GM12878 (cell line): Measurements from ENCODE around the gene ADAMTSL1. TPM values are rescaled to one million over a fixed set of nuclear protein-coding genes. Genes with fewer than 3 reads are reported as not detected.

ENCODE experiments used
- ATAC-seq: fragments of 200-7000 bp; cut with Tn5 transposase; 3 replicates; pipeline ENCODE4 v1.9.1; 2020; ENCODE audit warnings: mild to moderate bottlenecking, moderate library complexity
- BruUV-seq: library from RNA; stranded (reverse); fragments of 400-500 nt; replicated peaks from 2 replicates; lab custom pipeline; 2021; lab: Mats Ljungman, UMichigan
- CTCF ChIA-PET: fragments of 300-600 bp; sonication (Branson Sonifier 250); formaldehyde crosslinking; extraction: SDS; loops from one replicate; lab custom pipeline; 2021; ENCODE audit warnings: inconsistent platforms; lab: Yijun Ruan, JAX
- POLR2A ChIA-PET: fragments of 350-600 bp; formaldehyde crosslinking; extraction: SDS; loops from one replicate; lab custom pipeline; 2021; ENCODE audit warnings: inconsistent platforms; lab: Charles Lee
- RAD21 ChIA-PET: fragments of 300-600 bp; sonication (Branson Sonifier 250); formaldehyde crosslinking; loops from one replicate; lab custom pipeline; 2023; ENCODE audit warnings: antibody characterized with exemption; ENCODE audit not compliant: unreplicated experiment; lab: Charles Lee
- SMC1A ChIA-PET: fragments of 300-600 bp; sonication (Branson Sonifier 250); formaldehyde crosslinking; loops from one replicate; lab custom pipeline; 2023; ENCODE audit not compliant: unreplicated experiment, uncharacterized antibody; lab: Charles Lee
- DNase-seq: peaks from one replicate; pipeline ENCODE4 v3.0.0-alpha.2; 2011; ENCODE audit warnings: low read depth, low spot score
- FAIRE-seq: peaks from 3 replicates; lab custom pipeline; 2011; peaks lifted over from hg19 to GRCh38; lab: Jason Lieb, UNC
- H2AFZ ChIP-seq: 2 replicates; pipeline ENCODE4 v1.6.0; 2011; ENCODE audit warnings: low read depth, low read length, control low read depth; ENCODE audit not compliant: control insufficient read depth
- H3K27ac ChIP-seq: 2 replicates; pipeline ENCODE4 v1.5.1; 2011; ENCODE audit warnings: control low read depth; ENCODE audit not compliant: control insufficient read depth, insufficient read depth
- H3K27me3 ChIP-seq, 2 experiments: replicated peaks in 1 of 2; 2 replicates each; pipeline versions ENCODE4 v1.6.0 to v1.6.1; 2011; ENCODE audit warnings: low read length in 1 of 2; ENCODE audit not compliant: control insufficient read depth in 2 of 2, insufficient read depth in 2 of 2
- H3K36me3 ChIP-seq, 2 experiments: 2 replicates each; pipeline ENCODE4 v1.5.1; 2011; ENCODE audit warnings: low read length in 1 of 2; ENCODE audit not compliant: control insufficient read depth in 2 of 2, insufficient read depth in 2 of 2
- H3K4me1 ChIP-seq: 2 replicates; pipeline ENCODE4 v1.6.1; 2011; ENCODE audit warnings: mild to moderate bottlenecking, low read length, moderate library complexity, mixed read lengths; ENCODE audit not compliant: control insufficient read depth, insufficient read depth
- H3K4me2 ChIP-seq: 2 replicates; pipeline ENCODE4 v1.6.0; 2011; ENCODE audit warnings: control low read depth; ENCODE audit not compliant: control insufficient read depth, insufficient read depth
- H3K4me3 ChIP-seq: fragments of 200-600 bp; sonication (generic); 2 replicates; pipeline ENCODE4 v1.5.1; 2016
- H3K79me2 ChIP-seq: 2 replicates; pipeline ENCODE4 v1.6.0; 2011; ENCODE audit warnings: low read length; ENCODE audit not compliant: control insufficient read depth, insufficient read depth
- H3K9ac ChIP-seq: 2 replicates; pipeline ENCODE4 v1.8.0; 2011; ENCODE audit warnings: low read length, control low read depth, mixed read lengths; ENCODE audit not compliant: control insufficient read depth, insufficient read depth
- H3K9me3 ChIP-seq: replicated peaks from 3 replicates; pipeline ENCODE4 v1.5.1; 2011; ENCODE audit warnings: mild to moderate bottlenecking, low read length; ENCODE audit not compliant: control insufficient read depth, insufficient read depth
- H4K20me1 ChIP-seq: 2 replicates; pipeline ENCODE4 v1.6.0; 2011; ENCODE audit not compliant: control insufficient read depth, insufficient read depth
- BRCA1 ChIP-seq: IDR thresholded peaks from 2 replicates; pipeline ENCODE4 v1.6.1; 2011; ENCODE audit warnings: low read depth, low read length, improper control_type of control experiment
- E2F4 ChIP-seq: IDR thresholded peaks from 2 replicates; pipeline ENCODE4 v1.6.1; 2012; ENCODE audit warnings: low read depth, low read length, improper control_type of control experiment
- EED ChIP-seq: sonication (generic); IDR thresholded peaks from 2 replicates; pipeline ENCODE4 v1.6.1; 2016; ENCODE audit warnings: antibody characterized with exemption, low read depth
- EZH2 ChIP-seq: IDR thresholded peaks from 2 replicates; pipeline ENCODE4 v1.6.1; 2012; ENCODE audit warnings: low read depth, mild to moderate bottlenecking, control low read depth, inconsistent platforms, low read length, borderline replicate concordance; ENCODE audit not compliant: control insufficient read depth
- IKZF2 ChIP-seq, 2 experiments: fragments of 450-650 bp; IDR thresholded peaks; 2 replicates each; pipeline ENCODE4 v1.6.1; 2017; ENCODE audit warnings: mild to moderate bottlenecking in 2 of 2, moderate library complexity in 2 of 2
- MEF2A ChIP-seq: IDR thresholded peaks from 2 replicates; pipeline ENCODE4 v1.6.1; 2011; ENCODE audit warnings: low read depth, mild to moderate bottlenecking, low read length, moderate library complexity; ENCODE audit not compliant: insufficient read depth
- MTA3 ChIP-seq: IDR thresholded peaks from 2 replicates; pipeline ENCODE4 v1.6.1; 2012; ENCODE audit warnings: low read length, inconsistent platforms, borderline replicate concordance
- NFIC ChIP-seq: IDR thresholded peaks from 2 replicates; pipeline ENCODE4 v1.6.1; 2012; ENCODE audit warnings: low read depth, mild to moderate bottlenecking, inconsistent platforms, low read length, moderate library complexity
- NFXL1 ChIP-seq: fragments of 450-650 bp; IDR thresholded peaks from 2 replicates; pipeline ENCODE4 v1.6.1; 2017; ENCODE audit warnings: antibody characterized with exemption, mild to moderate bottlenecking, borderline replicate concordance
- SKIL ChIP-seq: fragments of 450-650 bp; IDR thresholded peaks from 2 replicates; pipeline ENCODE4 v1.6.1; 2017; ENCODE audit warnings: mild to moderate bottlenecking, low read depth, inconsistent platforms; ENCODE audit not compliant: poor library complexity, severe bottlenecking
- SMAD1 ChIP-seq: fragments of 450-650 bp; IDR thresholded peaks from 2 replicates; pipeline ENCODE4 v1.6.1; 2018; ENCODE audit warnings: mild to moderate bottlenecking, low read depth; ENCODE audit not compliant: partially characterized antibody
- SUZ12 ChIP-seq: fragments of 200-600 bp; sonication (generic); IDR thresholded peaks from one replicate; pipeline ENCODE4 v1.6.1; 2018; ENCODE audit warnings: antibody characterized with exemption, mild to moderate bottlenecking; ENCODE audit not compliant: unreplicated experiment
- TCF3 ChIP-seq: IDR thresholded peaks from 2 replicates; pipeline ENCODE4 v1.6.1; 2012; ENCODE audit warnings: low read depth, mild to moderate bottlenecking, low read length, borderline replicate concordance; ENCODE audit not compliant: insufficient read depth
- YY1 ChIP-seq: IDR thresholded peaks from 2 replicates; pipeline ENCODE4 v1.6.1; 2011; ENCODE audit warnings: low read depth, mild to moderate bottlenecking, low read length
- ZBTB33 ChIP-seq: fragments of 450-650 bp; IDR thresholded peaks from 2 replicates; pipeline ENCODE4 v1.6.1; 2017; ENCODE audit warnings: mild to moderate bottlenecking
- ZNF384 ChIP-seq: IDR thresholded peaks from 2 replicates; pipeline ENCODE4 v1.6.1; 2012; ENCODE audit warnings: low read depth, mild to moderate bottlenecking, low read length, improper control_type of control experiment, borderline replicate concordance
- in situ Hi-C: fragments of 300-500 bp; cut with MboI; formaldehyde crosslinking; loops from 9 replicates; pipeline ENCODE4 v1.14.3; 2018; ENCODE audit warnings: mixed read lengths
- intact Hi-C: fragments of 100-400 bp; cut with micrococcal nuclease; formaldehyde crosslinking; loops from one replicate; pipeline ENCODE4 v1.14.2; 2022; ENCODE audit not compliant: unreplicated experiment
- polyA plus RNA-seq, 11 experiments: library from polyadenylated mRNA; depleted of rRNA in 4 of 11; unstranded in 6 of 11; stranded (reverse) in 5 of 11; fragments of >200 nt; fragmentation: Nextera tagmentation in 4 of 11; fragmentation: Illumina TruSeq in 1 of 11; extraction: Ambion mirVana in 4 of 11; extraction: Trizol in 1 of 11; gene quantifications; 1 replicate in 1 of 11; 2 replicates in 10 of 11; pipeline versions ENCODE4 v1.2.1 to v1.2.3, GENCODE V29; 2011 to 2016; ENCODE audit warnings: inconsistent platforms in 2 of 11, missing spikeins in 2 of 11, low read depth in 1 of 11
- total RNA-seq, 4 experiments: library from RNA; depleted of rRNA in 3 of 4; stranded (reverse); fragments of >200 nt in 3 of 4; fragmentation: Illumina TruSeq in 1 of 4; extraction: Trizol in 1 of 4; gene quantifications; 2 replicates each; pipeline versions ENCODE4 v1.2.1 to v1.2.3, GENCODE V29; 2013 to 2021

ADAMTSL1 gene
- total and polyA plus RNA-seq, 10 of the 15 experiments (the other 5 are each of a cell fraction or from before 2014, with no cell fraction given): 0.01 to 0.10 (median 0.07) TPM; not detected in 6

GRCh38 chr9:18516514-18516913, 42.6 kb downstream of the ADAMTSL1 start:
- Histone ChIP-seq H3K9me3 (no peaks in the 10 kb centered on the region), H3K27ac (no peak overlapping the region), H3K4me2 (no peak overlapping the region), H3K9ac (no peak overlapping the region)
- RAD21 ChIA-PET: no interaction called here
- in situ Hi-C loops: no loop called here
- FAIRE-seq: no peak
- TF ChIP-seq E2F4 (no peak), IKZF2 (IDR thresholded peaks at IDR 0.05) (no peak), EZH2 (no peak), ZNF384 (no peak), YY1 (no peak), EED (no peak), SUZ12 (no peak), NFIC (no peak), SMAD1 (no peak), TCF3 (no peak), ZBTB33 (no peak), MEF2A (no peak), BRCA1 (no peak), MTA3 (no peak), NFXL1 (no peak), SKIL (no peak)
- TF ChIP-seq, all 136 proteins: peak for 0
- BruUV-seq: no TSS peak
- Histone ChIP-seq H3K36me3 (no peaks in the 10 kb centered on the region), H3K4me3 (no peak overlapping the region), H4K20me1 (no peaks in the 10 kb centered on the region), H3K79me2 (no peaks in the 10 kb centered on the region), H2AFZ (no peak overlapping the region), H3K27me3 (no peaks in the 10 kb centered on the region), H3K4me1 (no peaks in the 10 kb centered on the region)
- DNase-seq (no peak), ATAC-seq (no peak)
- CTCF ChIA-PET: no interaction called here
- intact Hi-C loops: no loop called here
- POLR2A ChIA-PET: no interaction called here
- SMC1A ChIA-PET: no interaction called here
